Ishikawa (cell line): ENCODE measurements around the gene TNS1.

ENCODE experiments used
- CEBPB ChIP-seq: IDR thresholded peaks from 2 replicates; pipeline ENCODE4 v1.6.1; 2012
- EP300 ChIP-seq: IDR thresholded peaks from 2 replicates; pipeline ENCODE4 v1.6.1; 2012; ENCODE audit warnings: borderline replicate concordance
- RAD21 ChIP-seq: IDR thresholded peaks from 2 replicates; pipeline ENCODE4 v1.6.1; 2012; ENCODE audit warnings: low read depth
- REST ChIP-seq: IDR thresholded peaks from 2 replicates; pipeline ENCODE4 v1.6.1; 2012; ENCODE audit warnings: low read depth, mild to moderate bottlenecking
- TCF12 ChIP-seq: IDR thresholded peaks from 2 replicates; pipeline ENCODE4 v1.6.1; 2012; ENCODE audit warnings: low read depth
- YY1 ChIP-seq: IDR thresholded peaks from 2 replicates; pipeline ENCODE4 v1.6.1; 2012; ENCODE audit warnings: low read depth
- ZBTB7A ChIP-seq: IDR thresholded peaks from 2 replicates; pipeline ENCODE4 v1.6.1; 2012; ENCODE audit warnings: low read depth

- TF ChIP-seq YY1 (no peak), ZBTB7A (no peak), CEBPB (no peak), TCF12 (no peak), RAD21 (no peak), REST (no peak), EP300 (no peak)
Observed at GRCh38 chr2:217973008-217973787, 29.6 kb downstream of the TNS1 start.
